Panc1 (cell line): ENCODE data around the gene GALNT10. TPM values are rescaled to one million over a fixed set of nuclear protein-coding genes. Genes with fewer than 3 reads are reported as not detected.

Experiments
- ATAC-seq: fragments of 200-7000 bp; cut with Tn5 transposase; 2 replicates; pipeline ENCODE4 v1.9.1; 2020; ENCODE audit warnings: mild to moderate bottlenecking, moderate library complexity
- BruUV-seq: library from RNA; stranded (reverse); fragments of 400-500 nt; replicated peaks from 2 replicates; lab custom pipeline; 2021; lab: Mats Ljungman, UMichigan
- CTCF ChIA-PET: fragments of 300-600 bp; sonication (Branson Sonifier 250); formaldehyde crosslinking; loops from one replicate; lab custom pipeline; 2022; ENCODE audit warnings: antibody characterized with exemption; lab: Charles Lee
- POLR2A ChIA-PET: fragments of 300-600 bp; sonication (Branson Sonifier 250); formaldehyde crosslinking; loops from one replicate; lab custom pipeline; 2022; ENCODE audit warnings: antibody characterized with exemption; lab: Charles Lee
- DNase-seq: peaks from one replicate; pipeline ENCODE4 v3.0.0-alpha.2; 2010; ENCODE audit warnings: low read depth, low spot score
- H3K27ac ChIP-seq: 2 replicates; pipeline ENCODE4 v1.5.1; 2011; ENCODE audit warnings: mild to moderate bottlenecking, low read length, inconsistent platforms
- H3K27me3 ChIP-seq: fragments of 200-500 bp; sonication (Bioruptor generic); 2 replicates; pipeline ENCODE4 v1.6.0; 2014; ENCODE audit warnings: low read length, inconsistent platforms; ENCODE audit not compliant: control insufficient read depth, insufficient read depth
- H3K36me3 ChIP-seq: fragments of 200-500 bp; sonication (Bioruptor generic); 2 replicates; pipeline ENCODE4 v1.5.1; 2014; ENCODE audit warnings: inconsistent platforms, mild to moderate bottlenecking, low read length, moderate library complexity; ENCODE audit not compliant: control insufficient read depth, insufficient read depth
- H3K4me1 ChIP-seq: 2 replicates; pipeline ENCODE4 v1.5.1; 2011; ENCODE audit warnings: inconsistent platforms, mild to moderate bottlenecking, low read length, moderate library complexity; ENCODE audit not compliant: control insufficient read depth, insufficient read depth
- H3K4me3 ChIP-seq, 2 experiments: 2 replicates each; pipeline ENCODE4 v1.5.1; 2011 to 2012; ENCODE audit warnings: low read depth in 2 of 2, low read length in 2 of 2, mild to moderate bottlenecking in 2 of 2, inconsistent platforms in 1 of 2, moderate library complexity in 1 of 2
- H3K9me3 ChIP-seq: fragments of 200-500 bp; sonication (Bioruptor generic); 2 replicates; pipeline ENCODE4 v1.5.1; 2014; ENCODE audit warnings: low read depth, mild to moderate bottlenecking, inconsistent platforms, low read length, moderate library complexity; ENCODE audit not compliant: control insufficient read depth, insufficient read depth
- CTCF ChIP-seq: fragments of 450-650 bp; IDR thresholded peaks from 2 replicates; pipeline ENCODE4 v1.5.1; 2017; ENCODE audit warnings: mild to moderate bottlenecking
- POLR2AphosphoS5 ChIP-seq: IDR thresholded peaks from 2 replicates; pipeline ENCODE4 v1.6.1; 2012; ENCODE audit warnings: mild to moderate bottlenecking, low read depth, low read length, moderate library complexity
- SIN3A ChIP-seq: IDR thresholded peaks from 2 replicates; pipeline ENCODE4 v1.6.1; 2012; ENCODE audit warnings: low read depth, mild to moderate bottlenecking, low read length, moderate library complexity, borderline replicate concordance; ENCODE audit not compliant: insufficient read depth
- TCF7L2 ChIP-seq: IDR thresholded peaks from 2 replicates; pipeline ENCODE4 v1.6.1; 2011; ENCODE audit warnings: mild to moderate bottlenecking, low read depth, low read length, inconsistent platforms
- in situ Hi-C: cut with HindIII; loops from 2 replicates; pipeline ENCODE4 v1.10.0; 2016; ENCODE audit warnings: low sequenced_read_pairs, low pct_unique_long_range_greater_than_20kb
- intact Hi-C: fragments of 100-400 bp; cut with micrococcal nuclease; formaldehyde crosslinking; loops from one replicate; pipeline ENCODE4 v1.10.0; 2022; ENCODE audit not compliant: unreplicated experiment
- total RNA-seq: library from RNA; stranded (reverse); gene quantifications from one replicate; pipeline ENCODE4 v1.2.1, GENCODE V29; 2021; ENCODE audit not compliant: unreplicated experiment
- TF ChIP-seq, protein P1 (sequence below), 2 experiments: IDR thresholded peaks; 2 replicates each; pipeline ENCODE4 v1.6.1; 2011 to 2012; ENCODE audit warnings: low read depth in 2 of 2, control low read depth in 1 of 2, low read length in 1 of 2, mild to moderate bottlenecking in 1 of 2, moderate library complexity in 1 of 2; ENCODE audit not compliant: insufficient read depth in 1 of 2

GALNT10 gene
- total RNA-seq, 1 experiment from 2014 or later, result 50.5 TPM

DNA sequence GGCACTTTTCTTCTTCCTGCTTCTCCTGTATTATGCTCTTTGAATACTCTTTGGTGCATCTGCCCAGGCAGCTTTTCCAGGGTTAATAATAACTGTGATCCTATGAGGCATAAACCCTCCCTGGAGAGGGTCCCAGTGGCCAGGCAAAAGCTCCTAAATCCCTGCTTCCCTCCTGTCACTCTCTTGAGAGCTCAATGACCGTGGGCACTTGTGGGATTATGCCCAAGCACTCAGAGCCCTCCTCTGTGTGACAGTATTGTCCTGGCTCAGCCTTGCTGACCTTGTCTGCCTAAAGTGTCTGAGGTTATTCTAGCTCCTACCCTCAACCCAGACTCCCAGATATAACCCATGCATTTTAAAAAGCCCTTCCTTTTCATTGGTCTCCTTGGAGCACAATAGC is 51.9 kb downstream of the GALNT10 start:
- no peak for TF ChIP-seq TCF7L2
- TF ChIP-seq POLR2AphosphoS5, result no peak
- no peak for TF ChIP-seq SIN3A
- TF ChIP-seq, protein P1, sequence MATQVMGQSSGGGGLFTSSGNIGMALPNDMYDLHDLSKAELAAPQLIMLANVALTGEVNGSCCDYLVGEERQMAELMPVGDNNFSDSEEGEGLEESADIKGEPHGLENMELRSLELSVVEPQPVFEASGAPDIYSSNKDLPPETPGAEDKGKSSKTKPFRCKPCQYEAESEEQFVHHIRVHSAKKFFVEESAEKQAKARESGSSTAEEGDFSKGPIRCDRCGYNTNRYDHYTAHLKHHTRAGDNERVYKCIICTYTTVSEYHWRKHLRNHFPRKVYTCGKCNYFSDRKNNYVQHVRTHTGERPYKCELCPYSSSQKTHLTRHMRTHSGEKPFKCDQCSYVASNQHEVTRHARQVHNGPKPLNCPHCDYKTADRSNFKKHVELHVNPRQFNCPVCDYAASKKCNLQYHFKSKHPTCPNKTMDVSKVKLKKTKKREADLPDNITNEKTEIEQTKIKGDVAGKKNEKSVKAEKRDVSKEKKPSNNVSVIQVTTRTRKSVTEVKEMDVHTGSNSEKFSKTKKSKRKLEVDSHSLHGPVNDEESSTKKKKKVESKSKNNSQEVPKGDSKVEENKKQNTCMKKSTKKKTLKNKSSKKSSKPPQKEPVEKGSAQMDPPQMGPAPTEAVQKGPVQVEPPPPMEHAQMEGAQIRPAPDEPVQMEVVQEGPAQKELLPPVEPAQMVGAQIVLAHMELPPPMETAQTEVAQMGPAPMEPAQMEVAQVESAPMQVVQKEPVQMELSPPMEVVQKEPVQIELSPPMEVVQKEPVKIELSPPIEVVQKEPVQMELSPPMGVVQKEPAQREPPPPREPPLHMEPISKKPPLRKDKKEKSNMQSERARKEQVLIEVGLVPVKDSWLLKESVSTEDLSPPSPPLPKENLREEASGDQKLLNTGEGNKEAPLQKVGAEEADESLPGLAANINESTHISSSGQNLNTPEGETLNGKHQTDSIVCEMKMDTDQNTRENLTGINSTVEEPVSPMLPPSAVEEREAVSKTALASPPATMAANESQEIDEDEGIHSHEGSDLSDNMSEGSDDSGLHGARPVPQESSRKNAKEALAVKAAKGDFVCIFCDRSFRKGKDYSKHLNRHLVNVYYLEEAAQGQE (IDR thresholded peaks at IDR 0.05; ENCODE audit: insufficient read depth in 1 of 2, low read depth in 2 of 2, low read length in 1 of 2), result no peak
- no peak for TF ChIP-seq CTCF
- ATAC-seq (no peak), DNase-seq (no peak)
- ChIA-PET CTCF (no interaction called here), POLR2A (no interaction called here)
- no peak overlapping the region for H3K27ac ChIP-seq
- no peaks in the 10 kb centered on the region for H3K36me3 ChIP-seq
- in situ Hi-C loops (no loop called here), intact Hi-C loops (no loop called here)
- H3K4me3 ChIP-seq, result no peak overlapping the region
- no peaks in the 10 kb centered on the region for H3K9me3 ChIP-seq
- H3K27me3 ChIP-seq, result no peaks in the 10 kb centered on the region
- BruUV-seq, result no TSS peak
- no peaks in the 10 kb centered on the region for H3K4me1 ChIP-seq

DNA sequence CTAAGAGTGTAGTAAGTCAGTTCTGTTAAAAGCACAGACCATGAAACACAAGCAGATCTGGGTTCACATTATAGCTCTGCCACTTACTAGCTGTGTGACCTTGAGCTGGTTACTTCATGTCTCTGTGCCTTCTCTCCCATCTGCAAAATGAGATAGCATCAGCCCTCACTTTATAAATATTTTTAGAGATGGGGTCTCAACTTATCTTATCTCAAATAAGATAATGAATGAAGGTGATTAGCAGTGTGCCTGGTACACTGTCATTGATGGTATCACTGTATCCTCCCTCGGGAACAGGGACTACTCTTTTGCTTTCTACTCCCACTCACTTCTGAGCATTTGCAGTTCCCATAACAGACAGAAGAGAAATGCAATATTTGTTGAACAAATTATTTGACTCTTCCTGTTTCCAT is 52.4 kb downstream of the GALNT10 start:
- ChIA-PET POLR2A (no interaction called here), CTCF (interaction anchor here (0.6 kb wide), 1 partner anchor 251 kb away, joined by 11 read pairs; no protein-coding TSS in a partner anchor)
- DNase-seq, result no peak
- H3K36me3 ChIP-seq, result no peaks in the 10 kb centered on the region
- H3K4me1 ChIP-seq, result no peaks in the 10 kb centered on the region
- no peaks in the 10 kb centered on the region for H3K27me3 ChIP-seq
- H3K27ac ChIP-seq, result no peak overlapping the region
- no peaks in the 10 kb centered on the region for H3K9me3 ChIP-seq
- in situ Hi-C loops (no loop called here), intact Hi-C loops (no loop called here)
- no peak for ATAC-seq
- no TSS peak for BruUV-seq
- H3K4me3 ChIP-seq, result no peak overlapping the region
- TF ChIP-seq TCF7L2, result no peak
- no peak for TF ChIP-seq POLR2AphosphoS5
- no peak for TF ChIP-seq SIN3A

- Histone ChIP-seq H3K4me1 (no peaks in the 10 kb centered on the region), H3K27me3 (no peaks in the 10 kb centered on the region), H3K36me3 (no peaks in the 10 kb centered on the region), H3K4me3 (no peak overlapping the region), H3K9me3 (no peaks in the 10 kb centered on the region), H3K27ac (no peak overlapping the region)
- TF ChIP-seq SIN3A, result no peak
- ChIA-PET POLR2A (interaction anchor here (0.5 to 0.7 kb wide), 2 partner anchors 14 to 18 kb away, joined by 3 to 4 read pairs; no protein-coding TSS in a partner anchor), CTCF (no interaction called here)
- DNase-seq (no peak), ATAC-seq (no peak)
- in situ Hi-C loops, result no loop called here
- no TSS peak for BruUV-seq
- intact Hi-C loops, result no loop called here
These were observed 53.2 kb downstream of the GALNT10 start for GRCh38 chr5:154243736-154244135.
